Vagina (tissue), 2 donors: ENCODE data around the gene TIMM17B.

Experiments used
- CTCF ChIP-seq, 3 experiments: fragments of 450-650 bp in 2 of 3; fragments of 200-600 bp in 1 of 3; sonication (generic) in 1 of 3; IDR thresholded peaks; one replicate each; pipeline ENCODE4 v1.5.1; 2017 to 2019; ENCODE audit warnings: antibody characterized with exemption in 3 of 3, mild to moderate bottlenecking in 2 of 3, moderate library complexity in 2 of 3
- POLR2A ChIP-seq, 2 donors: fragments of 450-650 bp; IDR thresholded peaks; one replicate each; pipeline ENCODE4 v1.6.1; 2017; ENCODE audit warnings: antibody characterized with exemption in 2 of 2, mild to moderate bottlenecking in 2 of 2, moderate library complexity in 2 of 2
- POLR2AphosphoS5 ChIP-seq, 2 donors: sonication (generic); formaldehyde crosslinking; IDR thresholded peaks; one replicate each; pipeline ENCODE4 v1.9.0; 2017; ENCODE audit warnings: antibody characterized with exemption in 2 of 2, mild to moderate bottlenecking in 2 of 2, low read depth in 1 of 2; ENCODE audit not compliant: insufficient read depth in 1 of 2

- TF ChIP-seq POLR2A (IDR thresholded peaks at IDR 0.05) (no peak), CTCF (IDR thresholded peaks at IDR 0.05) (no peak), POLR2AphosphoS5 (IDR thresholded peaks at IDR 0.05; ENCODE audit: insufficient read depth in 1 of 2, low read depth in 1 of 2) (no peak)
Observed at GRCh38 chrX:48901069-48901468, 3.5 kb upstream of the TIMM17B start.
